HFFc6 (cell line): ENCODE results near the gene IGFBP7. TPM values are rescaled to one million over a fixed set of nuclear protein-coding genes. Genes with fewer than 3 reads are reported as not detected.

Source experiments
- DNase-seq: peaks from one replicate; pipeline ENCODE4 v3.0.0-alpha.2; 2018
- H3K27ac Mint-ChIP-seq: 2 replicates; pipeline ENCODE4 v1.8.0; 2020; ENCODE audit warnings: mild to moderate bottlenecking, mixed read lengths
- H3K27me3 Mint-ChIP-seq: 2 replicates; pipeline ENCODE4 v1.8.0; 2021; ENCODE audit warnings: mild to moderate bottlenecking, moderate library complexity, mixed read lengths; ENCODE audit not compliant: insufficient read depth
- H3K36me3 Mint-ChIP-seq: 2 replicates; pipeline ENCODE4 v1.8.0; 2021; ENCODE audit warnings: low read depth, mixed read lengths
- H3K4me1 Mint-ChIP-seq: 2 replicates; pipeline ENCODE4 v1.8.0; 2020; ENCODE audit warnings: low read depth, mixed read lengths
- H3K4me3 Mint-ChIP-seq: 2 replicates; pipeline ENCODE4 v1.8.0; 2020; ENCODE audit warnings: mild to moderate bottlenecking, moderate library complexity, mixed read lengths
- H3K9me3 Mint-ChIP-seq: 2 replicates; pipeline ENCODE4 v1.8.0; 2020; ENCODE audit warnings: mild to moderate bottlenecking, mixed read lengths
- total RNA-seq, 6 experiments: library from RNA; stranded (reverse); fragmentation: NEBNext Ultra II Directional; extraction: Animal tissue kit (Norgen Biotek cat#: 25700); gene quantifications; 2 replicates in 1 of 6; 3 replicates in 5 of 6; pipeline ENCODE4 v1.2.3, GENCODE V29; 2021
- TF ChIP-seq, protein P1 (sequence below): fragments of 200-600 bp; sonication (generic); IDR thresholded peaks from 2 replicates; pipeline ENCODE4 v1.5.0; 2021; ENCODE audit warnings: antibody characterized with exemption, mild to moderate bottlenecking

Gene IGFBP7
- total RNA-seq, 6 experiments from 2014 or later = 464 to 821 (median 485) TPM

- Mint-ChIP-seq H3K4me1 (peaks cover 99% of the 10 kb centered on the region), H3K27ac (peak overlapping the region; percentile 91), H3K4me3 (peak overlapping the region; percentile 55), H3K27me3 (peaks cover 4% of the 10 kb centered on the region; the same call in 1 of the 2 replicates), H3K9me3 (peaks cover 10% of the 10 kb centered on the region; the same call in 1 of the 2 replicates), H3K36me3 (peaks cover 63% of the 10 kb centered on the region)
- peak; percentile 97 for DNase-seq
- TF ChIP-seq, protein P1, sequence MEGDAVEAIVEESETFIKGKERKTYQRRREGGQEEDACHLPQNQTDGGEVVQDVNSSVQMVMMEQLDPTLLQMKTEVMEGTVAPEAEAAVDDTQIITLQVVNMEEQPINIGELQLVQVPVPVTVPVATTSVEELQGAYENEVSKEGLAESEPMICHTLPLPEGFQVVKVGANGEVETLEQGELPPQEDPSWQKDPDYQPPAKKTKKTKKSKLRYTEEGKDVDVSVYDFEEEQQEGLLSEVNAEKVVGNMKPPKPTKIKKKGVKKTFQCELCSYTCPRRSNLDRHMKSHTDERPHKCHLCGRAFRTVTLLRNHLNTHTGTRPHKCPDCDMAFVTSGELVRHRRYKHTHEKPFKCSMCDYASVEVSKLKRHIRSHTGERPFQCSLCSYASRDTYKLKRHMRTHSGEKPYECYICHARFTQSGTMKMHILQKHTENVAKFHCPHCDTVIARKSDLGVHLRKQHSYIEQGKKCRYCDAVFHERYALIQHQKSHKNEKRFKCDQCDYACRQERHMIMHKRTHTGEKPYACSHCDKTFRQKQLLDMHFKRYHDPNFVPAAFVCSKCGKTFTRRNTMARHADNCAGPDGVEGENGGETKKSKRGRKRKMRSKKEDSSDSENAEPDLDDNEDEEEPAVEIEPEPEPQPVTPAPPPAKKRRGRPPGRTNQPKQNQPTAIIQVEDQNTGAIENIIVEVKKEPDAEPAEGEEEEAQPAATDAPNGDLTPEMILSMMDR = peak; percentile 28; the same call in 1 of the 2 replicates
Measured at GRCh38 chr4:57080781-57081650, 29.2 kb downstream of the IGFBP7 start.

DNA sequence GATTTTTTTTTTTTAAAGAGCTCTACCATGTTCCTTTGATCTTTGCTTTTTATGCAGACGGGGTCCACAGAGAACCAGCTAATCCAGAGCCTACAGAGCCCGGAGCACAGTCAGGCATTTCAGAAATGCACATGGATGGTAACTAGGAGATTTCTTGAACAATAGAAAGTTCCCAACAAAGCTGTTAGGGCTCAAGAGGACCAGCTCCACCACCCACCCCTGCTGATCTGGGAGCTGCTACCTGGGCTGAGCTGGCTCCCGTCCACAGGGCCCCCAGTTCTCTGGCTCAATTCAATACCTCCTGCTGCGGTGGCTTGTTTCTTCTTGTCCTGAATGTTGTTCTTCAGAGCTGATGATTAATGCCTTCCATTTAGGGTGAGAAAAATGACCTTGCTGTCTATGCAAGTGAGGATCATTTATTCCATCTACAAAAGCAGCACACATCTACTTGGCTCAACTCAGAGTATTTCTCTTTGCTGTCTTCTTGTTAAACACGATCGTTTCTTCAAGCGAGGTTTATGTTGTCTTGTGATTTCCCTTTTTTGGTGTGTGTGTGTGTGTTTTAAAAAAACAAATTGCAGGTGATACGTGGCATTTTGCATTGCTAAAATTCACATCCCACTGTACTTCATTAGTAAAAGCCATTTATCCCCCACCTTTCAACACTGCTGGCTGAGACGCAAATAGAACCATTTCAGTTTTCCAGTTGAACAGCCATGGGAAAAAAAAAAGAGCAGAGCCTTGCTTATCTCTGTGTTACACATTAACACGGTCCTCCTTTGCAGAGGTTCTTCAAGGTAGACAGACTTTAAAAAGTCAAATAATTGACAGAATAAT is 31.3 kb downstream of the IGFBP7 start:
- H3K36me3 Mint-ChIP-seq = peaks cover 62% of the 10 kb centered on the region
- no peak for DNase-seq
- no peaks in the 10 kb centered on the region for H3K9me3 Mint-ChIP-seq
- TF ChIP-seq, protein P1 = no peak
- H3K27me3 Mint-ChIP-seq = peaks cover 4% of the 10 kb centered on the region; the same call in 1 of the 2 replicates
- peak overlapping the region; percentile 5; the same call in 1 of the 2 replicates for H3K4me3 Mint-ChIP-seq
- H3K27ac Mint-ChIP-seq = peak overlapping the region; percentile 89
- peaks cover 100% of the 10 kb centered on the region for H3K4me1 Mint-ChIP-seq

DNA sequence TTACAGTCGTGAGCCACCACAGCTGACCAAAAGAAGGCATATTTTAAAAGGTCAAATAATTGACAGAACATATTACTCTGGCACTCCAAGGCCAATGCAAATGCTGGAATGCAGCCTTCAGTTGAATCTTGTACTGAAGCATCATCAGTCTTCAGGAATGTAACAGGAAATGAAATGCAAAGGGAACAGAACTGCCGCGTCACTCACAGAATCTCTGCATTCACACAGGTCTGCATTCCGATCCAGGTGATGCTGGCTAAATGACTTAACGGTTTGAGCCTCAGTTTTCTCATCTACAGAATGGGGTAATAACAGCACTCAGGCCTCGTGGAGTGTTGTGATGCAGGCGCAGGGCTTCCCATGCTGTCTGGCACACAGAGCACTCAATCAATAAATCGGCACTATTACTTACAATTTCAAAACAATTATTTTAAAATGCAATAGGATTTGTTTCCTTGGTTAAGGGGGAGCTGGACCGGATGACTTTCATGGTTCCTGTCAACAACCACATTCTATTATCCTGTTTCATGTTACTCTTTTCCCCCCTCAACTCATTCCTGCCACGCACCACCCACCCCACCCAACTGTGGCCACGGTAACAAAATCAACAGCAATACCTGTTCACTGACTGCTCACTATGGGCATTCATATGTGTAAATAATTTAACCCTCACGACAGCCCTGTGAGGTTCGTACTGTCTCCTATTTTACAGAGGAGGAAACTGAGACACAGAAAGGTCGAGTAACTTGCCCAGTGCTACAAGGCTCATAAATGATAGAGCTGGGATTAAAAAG is 32.4 kb downstream of the IGFBP7 start:
- DNase-seq = peak; percentile 68
- Mint-ChIP-seq H3K4me3 (peak overlapping the region; percentile 36), H3K27ac (peak overlapping the region; percentile 89), H3K4me1 (peaks cover 95% of the 10 kb centered on the region), H3K27me3 (peaks cover 7% of the 10 kb centered on the region), H3K36me3 (peaks cover 62% of the 10 kb centered on the region), H3K9me3 (no peaks in the 10 kb centered on the region)
- TF ChIP-seq, protein P1 = no peak

- peaks cover 91% of the 10 kb centered on the region for H3K4me1 Mint-ChIP-seq
- H3K36me3 Mint-ChIP-seq = peaks cover 62% of the 10 kb centered on the region
- H3K27ac Mint-ChIP-seq = no peak overlapping the region; the same call in 1 of the 2 replicates
Measured at GRCh38 chr4:57076646-57077045, 33.5 kb downstream of the IGFBP7 start.

More at GRCh38 chr4:57076646-57077045, 33.5 kb downstream of the IGFBP7 start:
- TF ChIP-seq, protein P1 = no peak
- Mint-ChIP-seq H3K27me3 (peaks cover 7% of the 10 kb centered on the region), H3K4me3 (no peak overlapping the region), H3K9me3 (no peaks in the 10 kb centered on the region)
- DNase-seq = no peak
